ENCODE results near the gene WFS1.

DNA sequence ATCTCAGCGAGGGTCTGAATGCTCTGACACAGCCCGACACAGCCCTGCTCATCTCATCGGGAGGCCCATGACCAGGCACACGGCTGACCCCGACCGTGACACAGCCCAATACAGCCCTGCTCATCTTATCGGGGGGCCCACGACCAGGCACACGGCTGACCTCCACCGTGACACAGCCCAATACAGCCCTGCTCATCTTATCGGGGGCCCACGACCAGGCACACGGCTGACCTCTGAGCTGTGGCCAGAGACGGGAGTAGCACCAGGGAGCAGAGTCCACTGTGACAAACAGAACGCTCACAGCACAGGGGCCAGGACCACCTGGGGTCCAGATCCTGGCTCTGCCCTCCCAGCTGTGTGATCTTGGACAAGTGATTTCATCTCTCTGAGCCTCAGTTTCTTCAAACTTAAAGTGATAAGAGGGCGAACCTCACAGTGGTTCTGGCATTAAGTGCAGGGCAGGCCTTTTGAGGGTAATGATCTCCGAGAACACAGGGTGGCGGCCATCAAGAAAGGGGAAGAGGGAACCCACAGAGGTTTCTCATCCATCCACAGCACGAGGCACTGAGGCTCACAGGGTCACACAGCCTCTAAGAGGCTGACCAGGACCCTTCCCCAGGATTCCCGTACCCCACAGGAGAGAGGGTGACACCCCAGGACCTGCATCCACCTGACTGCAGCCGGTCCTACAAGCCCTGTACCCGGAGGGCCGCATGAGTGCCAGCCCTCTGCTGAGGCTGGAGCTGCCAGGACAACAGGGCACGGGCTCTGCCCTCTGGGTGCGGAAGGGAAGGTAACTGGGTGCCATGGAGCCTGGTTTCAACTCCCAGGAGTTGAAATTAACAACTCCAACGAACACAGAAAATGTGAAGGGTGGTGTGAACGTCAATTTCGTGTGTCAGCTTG is 60.1 kb downstream of the WFS1 start:
- TF ChIP-seq CTCF (IDR thresholded peaks at IDR 0.05 in 8 of 11, conservative IDR thresholded peaks at IDR 0.05 in 3 of 11), result no peak
- TF ChIP-seq POLR2A (IDR thresholded peaks at IDR 0.05), result no peak
